Uterus (tissue), 2 donors: ENCODE measurements around the gene RAB21.

Experiments used
- POLR2A ChIP-seq, 2 donors: fragments of 450-650 bp; IDR thresholded peaks; one replicate each; pipeline ENCODE4 v1.6.1; 2016; ENCODE audit warnings: antibody characterized with exemption in 2 of 2, mild to moderate bottlenecking in 1 of 2, moderate library complexity in 1 of 2
- TF ChIP-seq, protein P1 (sequence below), 4 experiments: fragments of 200-600 bp in 2 of 4; fragments of 450-650 bp in 2 of 4; sonication (generic) in 2 of 4; IDR thresholded peaks; one replicate each; pipeline ENCODE4 v1.5.1; 2016 to 2019; ENCODE audit warnings: antibody characterized with exemption in 4 of 4, mild to moderate bottlenecking in 2 of 4, moderate library complexity in 1 of 4

DNA sequence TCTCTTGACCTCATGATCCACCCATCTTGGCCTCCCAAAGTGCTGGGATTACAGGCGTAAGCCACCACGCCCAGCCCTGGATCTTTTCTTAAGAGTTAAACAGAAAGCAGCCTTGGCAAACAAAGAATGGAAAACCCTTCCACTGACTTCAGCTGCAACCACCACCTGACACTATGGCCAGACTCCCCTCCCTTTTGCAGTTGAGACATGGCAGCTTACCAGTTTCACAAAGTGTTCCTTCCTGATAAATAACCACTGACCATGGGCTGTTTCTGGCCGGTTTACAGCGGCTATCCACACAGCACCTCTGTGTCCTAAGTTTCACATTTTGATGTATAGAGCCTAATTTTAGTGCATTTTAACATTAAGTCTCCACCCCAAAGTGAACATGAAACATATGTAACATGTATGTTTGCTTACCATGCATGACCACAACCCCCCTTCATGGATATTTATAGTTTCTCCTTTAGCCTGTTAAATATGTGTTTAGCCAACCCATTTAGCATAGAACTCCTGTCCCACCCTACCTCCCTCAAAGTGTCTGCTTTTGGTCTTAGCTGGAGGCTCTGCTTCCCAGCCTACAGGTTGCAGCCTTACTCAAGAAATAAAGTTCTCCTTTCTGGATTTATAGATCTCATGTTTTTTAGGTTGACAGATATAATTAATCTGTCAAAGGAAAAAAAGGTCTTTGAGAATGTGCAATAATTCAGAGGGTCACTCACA, 32.7 kb upstream of the RAB21 start:
- TF ChIP-seq, protein P1, sequence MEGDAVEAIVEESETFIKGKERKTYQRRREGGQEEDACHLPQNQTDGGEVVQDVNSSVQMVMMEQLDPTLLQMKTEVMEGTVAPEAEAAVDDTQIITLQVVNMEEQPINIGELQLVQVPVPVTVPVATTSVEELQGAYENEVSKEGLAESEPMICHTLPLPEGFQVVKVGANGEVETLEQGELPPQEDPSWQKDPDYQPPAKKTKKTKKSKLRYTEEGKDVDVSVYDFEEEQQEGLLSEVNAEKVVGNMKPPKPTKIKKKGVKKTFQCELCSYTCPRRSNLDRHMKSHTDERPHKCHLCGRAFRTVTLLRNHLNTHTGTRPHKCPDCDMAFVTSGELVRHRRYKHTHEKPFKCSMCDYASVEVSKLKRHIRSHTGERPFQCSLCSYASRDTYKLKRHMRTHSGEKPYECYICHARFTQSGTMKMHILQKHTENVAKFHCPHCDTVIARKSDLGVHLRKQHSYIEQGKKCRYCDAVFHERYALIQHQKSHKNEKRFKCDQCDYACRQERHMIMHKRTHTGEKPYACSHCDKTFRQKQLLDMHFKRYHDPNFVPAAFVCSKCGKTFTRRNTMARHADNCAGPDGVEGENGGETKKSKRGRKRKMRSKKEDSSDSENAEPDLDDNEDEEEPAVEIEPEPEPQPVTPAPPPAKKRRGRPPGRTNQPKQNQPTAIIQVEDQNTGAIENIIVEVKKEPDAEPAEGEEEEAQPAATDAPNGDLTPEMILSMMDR (IDR thresholded peaks at IDR 0.05), result no peak
- no peak for TF ChIP-seq POLR2A (IDR thresholded peaks at IDR 0.05)
